ENCODE measurements around the gene TCF21.
"Not testable (repeated sequence)": the region's sequence is repeated elsewhere in the genome, so short reads cannot be mapped to it uniquely, and the experiment has no call there.

The TCF21 gene

GRCh38 chr6:133936352-133936751 lies 47.4 kb downstream of the TCF21 start:
- not testable (repeated sequence) for DNase-seq

GRCh38 chr6:133937909-133938308 lies 49.0 kb downstream of the TCF21 start:
- DNase-seq = no peak

- DNase-seq = no peak
Observed at GRCh38 chr6:133938533-133938932, 49.6 kb downstream of the TCF21 start.

GRCh38 chr6:133939778-133940667 lies 51.1 kb downstream of the TCF21 start:
- no peak for DNase-seq
